ENCODE measurements around the gene GPER1.
A peak's percentile ranks its signal among the peaks of the same experiment; 100 is the strongest.

The GPER1 gene

GRCh38 chr7:1096156-1097119 lies 8.5 kb downstream of the GPER1 start:
- TF ChIP-seq GATA3 (IDR thresholded peaks at IDR 0.05; ENCODE audit: low read depth, low read length) (no peak), GATA2 (IDR thresholded peaks at IDR 0.05; ENCODE audit: low read depth, low read length) (peak; percentile 88)

- TF ChIP-seq GATA2 (IDR thresholded peaks at IDR 0.05; ENCODE audit: low read depth, low read length) (no peak), GATA3 (IDR thresholded peaks at IDR 0.05; ENCODE audit: low read depth, low read length) (no peak)
Measured at GRCh38 chr7:1097120-1097504, 9.2 kb downstream of the GPER1 start.

DNA sequence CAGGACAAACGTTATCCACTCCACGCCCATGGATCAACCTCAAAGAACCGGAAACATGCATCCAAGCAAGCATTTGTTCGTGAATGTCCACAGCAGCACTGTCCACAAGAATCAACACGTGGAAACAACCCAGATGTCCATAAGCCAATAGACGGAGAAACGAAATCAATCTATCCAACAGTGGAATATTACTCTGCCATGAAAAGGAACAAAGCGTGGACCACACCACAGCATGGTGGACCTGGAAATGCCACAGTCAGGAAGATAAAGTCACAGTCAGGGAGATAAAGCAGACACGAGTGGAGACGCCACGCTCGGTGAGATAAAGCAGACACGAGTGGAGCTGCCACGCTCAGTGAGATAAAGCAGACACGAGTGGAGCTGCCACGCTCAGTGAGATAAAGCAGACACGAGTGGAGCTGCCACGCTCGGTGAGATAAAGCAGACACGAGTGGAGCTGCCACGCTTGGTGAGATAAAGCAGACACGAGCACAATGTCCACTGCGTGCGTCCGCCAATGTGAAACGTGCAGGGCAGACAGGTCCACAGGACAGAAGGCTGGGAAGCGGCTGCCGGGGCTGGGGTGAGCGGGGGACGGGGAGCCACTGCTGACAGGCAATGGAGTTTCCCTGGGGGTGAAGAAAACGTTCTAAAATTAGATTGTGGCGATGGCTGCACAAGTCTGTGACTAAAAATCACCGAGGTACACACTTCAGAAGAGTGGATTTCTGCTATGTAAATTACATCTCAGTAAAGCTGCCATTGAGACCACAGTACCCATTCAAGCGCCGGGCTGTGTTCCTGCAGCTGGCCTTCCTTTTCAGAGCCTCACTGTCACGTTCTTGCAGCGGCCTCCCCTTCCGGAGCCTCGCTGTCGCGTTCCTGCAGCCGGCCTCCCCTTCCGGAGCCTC lies 10.6 kb downstream of the GPER1 start:
- TF ChIP-seq GATA3 (IDR thresholded peaks at IDR 0.05; ENCODE audit: low read depth, low read length) = no peak
- TF ChIP-seq GATA2 (IDR thresholded peaks at IDR 0.05; ENCODE audit: low read depth, low read length) = no peak

DNA sequence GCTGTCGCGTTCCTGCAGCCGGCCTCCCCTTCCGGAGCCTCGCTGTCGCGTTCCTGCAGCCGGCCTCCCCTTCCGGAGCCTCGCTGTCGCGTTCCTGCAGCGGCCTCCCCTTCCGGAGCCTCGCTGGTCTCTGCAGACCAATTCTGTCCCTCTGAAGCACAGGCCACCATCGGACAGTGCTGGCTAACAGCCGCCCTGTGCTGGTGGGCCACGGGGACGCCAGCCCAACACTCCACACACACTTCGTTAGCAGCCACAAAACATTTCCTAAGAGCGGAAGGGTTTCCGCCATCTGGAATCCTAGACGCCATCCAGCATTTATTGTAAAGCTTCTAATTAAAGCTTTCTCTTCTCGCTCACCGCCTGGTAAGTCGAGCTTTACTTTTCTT lies 11.2 kb downstream of the GPER1 start:
- TF ChIP-seq GATA2 (IDR thresholded peaks at IDR 0.05; ENCODE audit: low read depth, low read length) (no peak), GATA3 (IDR thresholded peaks at IDR 0.05; ENCODE audit: low read depth, low read length) (no peak)

DNA sequence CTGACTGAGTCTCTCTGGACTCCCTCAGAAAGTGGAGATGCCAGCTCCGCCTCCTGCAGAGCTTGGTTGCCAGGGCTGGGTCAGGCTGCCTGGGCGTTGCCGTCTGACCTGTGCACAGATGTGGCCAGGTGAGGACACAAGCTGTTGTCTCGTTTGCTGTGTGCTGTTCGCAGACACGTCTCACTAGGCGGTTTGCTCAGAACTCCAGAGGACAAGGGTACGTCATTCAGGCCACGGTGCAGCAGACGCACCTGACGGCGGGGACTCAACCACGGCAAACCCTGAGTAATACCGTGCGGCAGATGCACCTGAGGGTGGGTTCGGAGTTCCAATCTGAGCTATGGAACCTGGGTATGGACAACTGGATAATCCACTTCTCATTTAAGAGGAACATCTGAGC lies 11.7 kb downstream of the GPER1 start:
- TF ChIP-seq GATA3 (IDR thresholded peaks at IDR 0.05; ENCODE audit: low read depth, low read length) (no peak), GATA2 (IDR thresholded peaks at IDR 0.05; ENCODE audit: low read depth, low read length) (no peak)

GRCh38 chr7:1100386-1100785 lies 12.5 kb downstream of the GPER1 start:
- no peak for TF ChIP-seq GATA2 (IDR thresholded peaks at IDR 0.05; ENCODE audit: low read depth, low read length)
- no peak for TF ChIP-seq GATA3 (IDR thresholded peaks at IDR 0.05; ENCODE audit: low read depth, low read length)

DNA sequence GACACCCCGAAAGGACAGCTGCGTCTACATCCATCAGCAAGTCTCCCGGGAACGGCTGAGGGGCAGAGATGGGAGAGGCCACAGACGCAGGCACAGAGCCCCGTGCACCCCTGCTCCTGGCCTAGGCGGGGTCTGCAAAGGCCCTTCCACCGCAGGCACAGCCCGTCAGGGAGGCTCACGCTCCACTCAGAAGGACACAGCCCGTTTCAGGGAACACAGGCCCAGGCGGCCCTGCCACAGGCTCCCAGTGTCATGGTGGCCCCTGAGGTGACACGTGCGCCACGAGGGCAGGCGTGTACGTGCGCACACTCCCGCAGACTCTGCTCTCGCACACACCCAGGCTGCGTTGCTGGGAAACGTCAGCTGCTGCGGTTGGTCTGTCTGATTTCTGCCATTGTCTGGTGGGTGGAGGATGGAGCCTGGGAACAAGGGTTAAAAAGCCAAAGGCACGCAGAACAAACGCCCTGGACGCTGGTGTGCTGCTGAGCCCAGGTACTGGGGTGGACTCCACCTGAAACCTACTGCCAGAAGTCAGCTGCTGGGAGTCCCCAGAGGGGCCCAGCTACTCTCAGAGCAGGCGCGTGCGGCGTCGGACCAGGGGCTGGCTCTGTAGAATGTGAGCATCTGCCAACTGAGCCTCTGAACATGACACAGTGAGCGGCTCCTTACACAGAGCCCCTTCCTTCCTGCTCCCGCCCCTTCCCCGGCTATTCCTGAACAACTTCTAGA lies 13.1 kb downstream of the GPER1 start:
- no peak for TF ChIP-seq GATA2 (IDR thresholded peaks at IDR 0.05; ENCODE audit: low read depth, low read length)
- TF ChIP-seq GATA3 (IDR thresholded peaks at IDR 0.05; ENCODE audit: low read depth, low read length) = no peak

DNA sequence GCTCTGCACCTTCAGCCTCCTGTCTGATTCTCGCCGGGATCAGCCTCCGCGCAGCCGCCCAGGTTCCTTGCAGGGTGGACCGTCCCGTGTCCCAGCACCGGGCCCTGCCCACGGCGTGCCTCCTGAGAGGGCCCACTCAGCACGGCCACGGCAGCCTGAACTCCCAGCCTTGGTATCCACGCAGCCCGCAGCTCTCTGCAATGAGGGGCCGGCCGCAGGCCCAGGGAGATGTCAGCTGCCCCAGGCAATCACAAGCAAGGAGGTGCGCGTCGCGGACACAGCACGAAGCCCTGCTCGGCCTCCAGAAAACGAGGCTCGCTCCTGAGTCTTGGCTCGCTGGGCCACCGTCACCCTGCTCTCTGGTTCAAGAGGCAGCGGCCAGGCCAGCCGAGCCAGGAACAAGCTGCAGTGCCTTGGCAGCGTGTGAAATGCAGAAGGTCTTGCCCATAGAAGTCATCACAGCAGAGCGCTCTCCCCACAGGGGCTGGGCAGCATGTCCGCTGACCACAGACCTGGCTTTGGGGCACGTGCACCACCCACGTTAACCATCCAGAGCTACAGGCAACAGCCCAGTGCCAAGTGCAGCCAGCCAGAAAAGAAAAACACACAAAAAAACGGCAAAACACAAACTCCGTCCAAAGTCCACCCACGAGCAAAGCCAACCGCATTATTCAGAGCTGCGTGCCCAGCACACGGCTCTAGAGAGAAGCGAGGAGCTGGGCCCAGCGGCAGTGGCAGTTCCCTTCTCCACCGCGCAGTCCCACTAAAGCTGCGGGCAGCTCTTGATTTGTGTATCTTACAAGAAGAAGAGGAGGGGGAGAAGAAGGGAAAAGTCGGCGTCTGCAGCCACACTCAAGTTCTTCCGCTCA lies 13.9 kb downstream of the GPER1 start:
- TF ChIP-seq GATA3 (IDR thresholded peaks at IDR 0.05; ENCODE audit: low read depth, low read length) (no peak), GATA2 (IDR thresholded peaks at IDR 0.05; ENCODE audit: low read depth, low read length) (no peak)

GRCh38 chr7:1103009-1103788 lies 15.3 kb downstream of the GPER1 start:
- TF ChIP-seq GATA3 (IDR thresholded peaks at IDR 0.05; ENCODE audit: low read depth, low read length) = no peak
- no peak for TF ChIP-seq GATA2 (IDR thresholded peaks at IDR 0.05; ENCODE audit: low read depth, low read length)

- no peak for TF ChIP-seq GATA3 (IDR thresholded peaks at IDR 0.05; ENCODE audit: low read depth, low read length)
- no peak for TF ChIP-seq GATA2 (IDR thresholded peaks at IDR 0.05; ENCODE audit: low read depth, low read length)
Measured at GRCh38 chr7:1103789-1104515, 16.0 kb downstream of the GPER1 start.

DNA sequence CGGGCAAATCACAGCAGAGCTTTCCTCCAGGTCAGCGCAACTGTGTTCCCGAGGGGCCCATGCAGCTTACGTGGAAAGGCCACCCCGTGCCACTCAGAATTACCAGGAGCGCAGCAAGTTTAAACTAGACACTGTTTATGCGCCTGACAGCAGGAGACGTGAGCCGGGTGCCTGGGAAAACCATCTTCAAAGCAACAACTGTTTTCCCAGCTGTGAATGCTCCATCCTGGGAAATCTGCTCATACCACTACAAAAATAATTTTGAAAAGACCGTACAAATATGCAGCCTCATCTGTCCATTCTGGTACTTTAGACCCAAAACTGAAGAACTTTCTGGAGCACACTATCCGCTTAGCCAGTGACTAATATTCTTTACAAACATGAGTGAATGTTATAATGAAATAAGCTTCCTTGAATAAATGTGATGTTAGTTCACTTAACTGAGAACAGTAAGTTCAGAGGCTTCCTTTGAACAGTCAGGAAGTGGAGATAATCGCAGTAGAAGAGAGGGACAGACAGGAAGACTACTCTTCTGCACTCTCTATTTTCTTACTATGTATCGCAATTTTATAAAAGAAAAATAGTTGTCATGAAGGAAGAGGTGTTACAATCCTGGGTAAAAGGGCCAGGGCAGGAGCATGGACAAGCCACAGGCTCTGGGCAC lies 16.7 kb downstream of the GPER1 start:
- TF ChIP-seq GATA2 (IDR thresholded peaks at IDR 0.05; ENCODE audit: low read depth, low read length) (no peak), GATA3 (IDR thresholded peaks at IDR 0.05; ENCODE audit: low read depth, low read length) (no peak)

Measured in SH-SY5Y (cell line).